ENCODE results near the gene KSR2.

Gene KSR2

DNA sequence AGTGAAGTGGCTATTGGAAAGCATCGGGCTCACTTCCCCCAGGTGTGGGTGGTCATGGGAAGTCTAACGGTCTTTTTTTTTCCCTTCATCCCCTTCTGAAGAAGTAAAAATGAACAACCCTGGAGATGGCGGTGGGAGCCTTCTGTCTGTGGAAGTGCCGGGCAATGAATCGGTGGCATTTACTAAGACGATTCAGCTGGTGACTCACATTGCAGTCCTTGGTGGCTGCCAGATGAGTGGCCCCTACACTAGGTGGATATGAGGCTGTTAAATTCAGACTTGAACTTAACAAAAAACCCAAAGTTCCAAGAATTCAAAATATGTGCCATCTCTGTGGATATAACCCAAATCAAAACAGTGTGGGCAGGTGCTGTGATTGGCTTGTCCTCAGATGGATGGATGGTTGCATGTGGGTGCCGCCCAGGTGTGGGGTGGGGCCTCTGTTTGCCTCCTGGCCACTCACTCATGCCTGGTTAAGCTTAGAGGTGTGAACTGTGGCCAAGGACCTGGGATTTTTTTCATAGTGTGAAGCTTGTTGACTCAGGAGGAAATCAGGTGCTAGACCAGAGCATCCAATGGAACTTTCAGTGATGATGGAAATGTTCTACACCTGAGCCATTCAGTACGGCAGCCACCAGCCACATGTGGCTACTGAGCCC is 430.6 kb downstream of the KSR2 start:
- TF ChIP-seq, protein P1, sequence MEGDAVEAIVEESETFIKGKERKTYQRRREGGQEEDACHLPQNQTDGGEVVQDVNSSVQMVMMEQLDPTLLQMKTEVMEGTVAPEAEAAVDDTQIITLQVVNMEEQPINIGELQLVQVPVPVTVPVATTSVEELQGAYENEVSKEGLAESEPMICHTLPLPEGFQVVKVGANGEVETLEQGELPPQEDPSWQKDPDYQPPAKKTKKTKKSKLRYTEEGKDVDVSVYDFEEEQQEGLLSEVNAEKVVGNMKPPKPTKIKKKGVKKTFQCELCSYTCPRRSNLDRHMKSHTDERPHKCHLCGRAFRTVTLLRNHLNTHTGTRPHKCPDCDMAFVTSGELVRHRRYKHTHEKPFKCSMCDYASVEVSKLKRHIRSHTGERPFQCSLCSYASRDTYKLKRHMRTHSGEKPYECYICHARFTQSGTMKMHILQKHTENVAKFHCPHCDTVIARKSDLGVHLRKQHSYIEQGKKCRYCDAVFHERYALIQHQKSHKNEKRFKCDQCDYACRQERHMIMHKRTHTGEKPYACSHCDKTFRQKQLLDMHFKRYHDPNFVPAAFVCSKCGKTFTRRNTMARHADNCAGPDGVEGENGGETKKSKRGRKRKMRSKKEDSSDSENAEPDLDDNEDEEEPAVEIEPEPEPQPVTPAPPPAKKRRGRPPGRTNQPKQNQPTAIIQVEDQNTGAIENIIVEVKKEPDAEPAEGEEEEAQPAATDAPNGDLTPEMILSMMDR (IDR thresholded peaks at IDR 0.05; ENCODE audit: low read depth, low read length), result no peak
- in situ Hi-C loops (cut with HindIII; ENCODE audit: low sequenced_read_pairs), result no loop called here
- no peak overlapping the region for H3K4me3 ChIP-seq (ENCODE audit: low read depth, low read length)
- DNase-seq (ENCODE audit: low read depth, low spot score), result no peak

DNA sequence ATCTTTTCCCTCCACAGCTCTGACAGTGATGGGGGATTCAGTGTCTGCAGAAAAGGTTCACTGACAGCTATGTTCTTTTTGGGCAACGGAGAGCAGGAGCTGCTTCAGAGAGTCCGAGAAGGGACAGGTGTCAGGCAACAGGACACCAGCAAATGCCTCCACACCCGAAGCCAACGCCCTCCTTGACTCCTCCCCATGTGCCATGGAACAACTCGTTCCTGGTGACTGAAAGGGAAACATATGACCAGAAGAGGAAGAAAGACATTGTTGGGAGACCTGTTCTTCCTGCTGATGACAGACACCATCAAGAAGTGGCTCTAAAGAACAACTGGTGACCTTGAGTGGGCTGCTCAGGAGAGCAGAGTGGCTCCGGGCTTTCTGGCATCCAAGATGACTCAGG is 435.1 kb downstream of the KSR2 start:
- TF ChIP-seq, protein P1 (IDR thresholded peaks at IDR 0.05; ENCODE audit: low read depth, low read length), result no peak
- no peak for DNase-seq (ENCODE audit: low read depth, low spot score)
- in situ Hi-C loops (cut with HindIII; ENCODE audit: low sequenced_read_pairs), result no loop called here
- no peak overlapping the region for H3K4me3 ChIP-seq (ENCODE audit: low read depth, low read length)

DNA sequence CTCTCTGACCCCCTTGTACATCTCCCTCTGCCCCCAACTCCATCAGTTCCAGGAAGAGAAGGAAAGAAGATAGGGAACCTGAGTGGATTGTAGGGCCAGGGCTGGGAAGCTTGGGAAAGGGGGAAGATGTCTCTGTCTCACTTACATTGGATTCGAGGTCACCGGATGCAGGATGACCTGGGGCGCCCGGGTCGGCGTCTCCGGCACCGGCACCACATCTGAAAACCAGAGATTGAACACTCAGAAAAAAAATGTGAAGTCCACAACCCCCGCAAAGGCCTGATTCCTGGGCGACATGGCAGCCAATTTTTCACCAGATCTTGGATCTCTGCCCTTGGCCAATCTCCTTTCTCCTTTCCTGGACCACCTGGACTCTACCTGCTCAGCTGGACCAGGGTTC is 438.0 kb downstream of the KSR2 start:
- DNase-seq (ENCODE audit: low read depth, low spot score), result no peak
- H3K4me3 ChIP-seq (ENCODE audit: low read depth, low read length), result no peak overlapping the region
- in situ Hi-C loops (cut with HindIII; ENCODE audit: low sequenced_read_pairs), result no loop called here
- TF ChIP-seq, protein P1 (IDR thresholded peaks at IDR 0.05; ENCODE audit: low read depth, low read length), result no peak

DNA sequence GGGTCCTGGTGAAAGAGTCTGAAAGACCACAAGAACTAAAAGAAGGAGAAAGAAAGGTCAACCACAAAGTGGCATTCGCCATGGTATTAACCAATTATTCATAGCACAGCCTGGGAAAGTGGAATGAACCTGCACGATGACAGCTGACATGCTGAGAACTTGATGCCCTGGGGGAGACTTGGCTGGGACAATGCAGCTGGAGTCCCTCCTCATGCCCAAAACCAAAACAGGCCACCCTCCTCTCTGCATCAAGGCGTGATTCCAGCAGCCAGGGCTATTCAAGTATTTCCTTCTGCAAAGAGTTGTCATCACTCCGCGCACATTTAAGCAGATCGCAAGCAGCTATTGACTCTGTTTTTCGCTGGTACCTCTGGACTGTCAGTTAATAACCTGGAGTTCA is 440.3 kb downstream of the KSR2 start:
- no peak for DNase-seq (ENCODE audit: low read depth, low spot score)
- no peak overlapping the region for H3K4me3 ChIP-seq (ENCODE audit: low read depth, low read length)
- in situ Hi-C loops (cut with HindIII; ENCODE audit: low sequenced_read_pairs), result no loop called here
- TF ChIP-seq, protein P1 (IDR thresholded peaks at IDR 0.05; ENCODE audit: low read depth, low read length), result no peak

DNA sequence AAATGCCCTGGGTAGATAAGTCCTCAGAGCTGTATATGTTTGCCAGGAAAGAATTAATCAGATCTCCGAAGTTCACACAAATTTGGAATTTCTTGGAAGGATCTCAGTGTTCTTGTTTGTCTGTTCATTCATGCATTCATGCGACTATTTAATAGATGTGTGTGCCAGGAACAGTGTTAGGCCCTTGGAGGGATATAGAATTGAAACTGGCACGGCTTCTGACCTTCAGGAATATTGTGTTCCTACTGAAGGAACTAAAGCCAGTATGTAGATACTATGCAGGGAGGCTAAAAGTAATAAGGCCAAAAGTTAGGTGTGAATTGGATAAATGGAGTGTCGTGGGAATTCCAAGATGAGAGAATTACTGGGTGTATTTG is 441.3 kb downstream of the KSR2 start:
- in situ Hi-C loops (cut with HindIII; ENCODE audit: low sequenced_read_pairs), result no loop called here
- TF ChIP-seq, protein P1 (IDR thresholded peaks at IDR 0.05; ENCODE audit: low read depth, low read length), result no peak

DNA sequence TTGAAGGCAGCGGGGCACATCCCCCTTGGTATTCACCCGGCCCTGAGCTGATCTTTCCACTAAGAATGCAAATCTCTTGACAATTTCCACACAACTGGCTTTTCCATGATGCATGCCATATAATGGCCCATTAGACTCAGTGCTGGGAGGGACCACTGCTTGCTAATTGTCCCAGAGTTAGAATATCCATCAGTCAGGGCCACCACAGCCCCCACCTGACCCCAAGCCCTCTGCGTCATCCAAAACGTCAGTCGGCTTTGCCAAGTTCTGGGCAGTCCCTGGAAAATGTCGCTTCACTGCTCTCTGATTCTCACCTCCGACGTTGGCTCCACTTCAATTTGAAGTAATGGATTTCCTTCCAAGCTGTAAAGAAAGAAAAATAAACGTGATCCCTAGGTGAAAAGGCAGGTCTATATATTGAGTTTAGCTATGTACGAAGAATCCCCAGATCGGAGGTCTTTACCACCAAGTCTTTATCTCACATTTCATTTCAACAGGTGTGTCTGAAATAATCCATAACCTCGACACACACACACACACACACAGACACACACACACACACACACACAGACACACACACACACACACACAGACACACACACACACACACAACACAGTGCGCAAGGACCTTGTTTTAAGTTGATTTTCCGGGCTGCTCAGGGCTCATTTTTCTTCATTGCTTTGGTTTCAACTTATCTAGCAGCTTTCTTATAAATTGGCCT is 441.9 kb downstream of the KSR2 start:
- in situ Hi-C loops (cut with HindIII; ENCODE audit: low sequenced_read_pairs), result no loop called here
- no peak overlapping the region for H3K4me3 ChIP-seq (ENCODE audit: low read depth, low read length)
- no peak for DNase-seq (ENCODE audit: low read depth, low spot score)
- TF ChIP-seq, protein P1 (IDR thresholded peaks at IDR 0.05; ENCODE audit: low read depth, low read length), result no peak

More for the DNA sequence above, 441.3 kb downstream of the KSR2 start:
- no peak overlapping the region for H3K4me3 ChIP-seq (ENCODE audit: low read depth, low read length)
- DNase-seq (ENCODE audit: low read depth, low spot score), result no peak

Measured in astrocyte of the spinal cord (primary cell).